Urinary bladder (tissue), 4 donors: Measurements from ENCODE around the gene BABAM1. TPM values are rescaled to one million over a fixed set of nuclear protein-coding genes. Genes with fewer than 3 reads are reported as not detected.

Source experiments
- DNase-seq: peaks from one replicate; pipeline ENCODE4 v3.0.0-alpha.2; 2015; ENCODE audit errors: extremely low spot score
- H3K27ac ChIP-seq: one replicate; pipeline ENCODE4 v1.5.1; 2013; ENCODE audit warnings: low read depth, mild to moderate bottlenecking, moderate library complexity
- H3K36me3 ChIP-seq: one replicate; pipeline ENCODE4 v1.6.1; 2013; ENCODE audit warnings: mild to moderate bottlenecking, moderate library complexity; ENCODE audit not compliant: insufficient read depth
- H3K4me1 ChIP-seq: one replicate; pipeline ENCODE4 v1.6.1; 2013; ENCODE audit warnings: mild to moderate bottlenecking, moderate library complexity; ENCODE audit not compliant: insufficient read depth
- H3K4me3 ChIP-seq: one replicate; pipeline ENCODE4 v1.5.1; 2013; ENCODE audit warnings: low read depth, low read length
- WGBS: extraction: QIAGEN DNeasy Blood & Tissue Kit; methylation state at CpG from one replicate; pipeline ENCODE4 v1.1.7; 2013; 5-methylcytosine and 5-hydroxymethylcytosine counted together
- polyA plus RNA-seq: library from polyadenylated mRNA; stranded (reverse); fragments of 200-250 nt; gene quantifications from one replicate; pipeline ENCODE4 v1.2.3, GENCODE V29; 2013
- total RNA-seq: library from RNA; depleted of rRNA; stranded (reverse); fragments of >200 nt; gene quantifications from one replicate; pipeline ENCODE4 v1.2.3, GENCODE V29; 2014
- donor health status: healthy with polysubstance abuse.
- donor health status: healthy.

The BABAM1 gene
- total and polyA plus RNA-seq, 2 donors: 46.2 to 78.2 TPM

GRCh38 chr19:17307876-17308377 is 40.7 kb downstream of the BABAM1 start:
- H3K27ac ChIP-seq: no peak overlapping the region

GRCh38 chr19:17309198-17309964 is 42.1 kb downstream of the BABAM1 start, which contains the start of gene DDA1:
TSS of gene DDA1 (plus strand) at chr19:17309563. CDS start at chr19:17309655, 92 bp downstream.
- Histone ChIP-seq H3K4me3 (peak within 1 kb of the TSS; percentile 92), H3K4me1 (no peaks in the 10 kb centered on the region), H3K27ac (peak within 1 kb of the TSS; percentile 35), H3K36me3 (no peaks in the 10 kb centered on the region)
- DNase-seq: peak; percentile 99
- WGBS: under 1% methylated on average over 46 of the region's 46 CpGs

More at GRCh38 chr19:17307876-17308377, 40.7 kb downstream of the BABAM1 start:
- Histone ChIP-seq H3K4me3 (no peak overlapping the region), H3K4me1 (no peaks in the 10 kb centered on the region), H3K36me3 (no peaks in the 10 kb centered on the region)
- WGBS: 77% methylated on average over 8 of the region's 8 CpGs
- DNase-seq: no peak

- Histone ChIP-seq H3K4me1 (no peaks in the 10 kb centered on the region), H3K4me3 (peak overlapping the region; percentile 92), H3K27ac (no peak overlapping the region), H3K36me3 (no peaks in the 10 kb centered on the region)
- 6% methylated on average over 23 of the region's 23 CpGs for WGBS
- DNase-seq: no peak
Observed at GRCh38 chr19:17309965-17310461, 42.8 kb downstream of the BABAM1 start.

- no peak for DNase-seq
- no peaks in the 10 kb centered on the region for H3K36me3 ChIP-seq
- no peak overlapping the region for H3K4me3 ChIP-seq
- WGBS: 74% methylated on average over 11 of the region's 11 CpGs
- no peaks in the 10 kb centered on the region for H3K4me1 ChIP-seq
- no peak overlapping the region for H3K27ac ChIP-seq
Observed at GRCh38 chr19:17311455-17312188, 44.4 kb downstream of the BABAM1 start.

- H3K36me3 ChIP-seq: no peaks in the 10 kb centered on the region
- H3K27ac ChIP-seq: no peak overlapping the region
- no peak for DNase-seq
- no peaks in the 10 kb centered on the region for H3K4me1 ChIP-seq
- no peak overlapping the region for H3K4me3 ChIP-seq
- 89% methylated on average over 20 of the region's 20 CpGs for WGBS
Observed at GRCh38 chr19:17312189-17313113, 45.2 kb downstream of the BABAM1 start.

GRCh38 chr19:17314007-17314593 is 46.9 kb downstream of the BABAM1 start:
- Histone ChIP-seq H3K4me3 (no peak overlapping the region), H3K36me3 (no peaks in the 10 kb centered on the region), H3K27ac (no peak overlapping the region), H3K4me1 (no peaks in the 10 kb centered on the region)
- WGBS: 93% methylated on average over 19 of the region's 19 CpGs
- no peak for DNase-seq

GRCh38 chr19:17318966-17319365 is 51.7 kb downstream of the BABAM1 start:
- 84% methylated on average over 6 of the region's 6 CpGs for WGBS
- Histone ChIP-seq H3K4me3 (no peak overlapping the region), H3K4me1 (peaks cover 2% of the 10 kb centered on the region), H3K27ac (no peak overlapping the region), H3K36me3 (peaks cover 5% of the 10 kb centered on the region)
- no peak for DNase-seq

GRCh38 chr19:17319473-17320238 is 52.4 kb downstream of the BABAM1 start:
- WGBS: 94% methylated on average over 40 of the region's 40 CpGs
- Histone ChIP-seq H3K27ac (no peak overlapping the region), H3K36me3 (peaks cover 5% of the 10 kb centered on the region), H3K4me3 (no peak overlapping the region), H3K4me1 (peaks cover 2% of the 10 kb centered on the region)
- DNase-seq: no peak

GRCh38 chr19:17320435-17320834 is 53.2 kb downstream of the BABAM1 start:
- Histone ChIP-seq H3K4me3 (no peak overlapping the region), H3K36me3 (peaks cover 5% of the 10 kb centered on the region), H3K27ac (no peak overlapping the region), H3K4me1 (peaks cover 2% of the 10 kb centered on the region)
- no peak for DNase-seq
- WGBS: 84% methylated on average over 11 of the region's 11 CpGs

- Histone ChIP-seq H3K27ac (no peak overlapping the region), H3K4me3 (no peak overlapping the region)
- DNase-seq: no peak
Observed at GRCh38 chr19:17321655-17322489, 54.6 kb downstream of the BABAM1 start.

GRCh38 chr19:17322854-17323253 is 55.6 kb downstream of the BABAM1 start:
- DNase-seq: no peak
- Histone ChIP-seq H3K36me3 (peaks cover 5% of the 10 kb centered on the region), H3K4me3 (no peak overlapping the region), H3K4me1 (peaks cover 2% of the 10 kb centered on the region), H3K27ac (no peak overlapping the region)
- WGBS: 68% methylated on average over 10 of the region's 10 CpGs

More at GRCh38 chr19:17321655-17322489, 54.6 kb downstream of the BABAM1 start:
- H3K4me1 ChIP-seq: peaks cover 2% of the 10 kb centered on the region
- WGBS: 88% methylated on average over 19 of the region's 19 CpGs
- peaks cover 5% of the 10 kb centered on the region for H3K36me3 ChIP-seq
